H1 (cell line): ENCODE results near the gene TMEM127. TPM values are rescaled to one million over a fixed set of nuclear protein-coding genes. Genes with fewer than 3 reads are reported as not detected.
A peak's percentile ranks its signal among the peaks of the same experiment; 100 is the strongest.

Experiments
- ASH2L ChIP-seq: fragments of 200-600, 300-600 bp; sonication (generic); IDR thresholded peaks from one replicate; pipeline ENCODE4 v1.7.1; 2017; ENCODE audit warnings: low read length
- CBX5 ChIP-seq: fragments of 300-800, 300-1000 bp; sonication (generic); IDR thresholded peaks from 2 replicates; pipeline ENCODE4 v1.7.1; 2016; ENCODE audit warnings: antibody characterized with exemption, low read length, low read depth
- CEBPB ChIP-seq: IDR thresholded peaks from 2 replicates; pipeline ENCODE4 v1.6.1; 2012; ENCODE audit warnings: low read depth, low read length
- CHD2 ChIP-seq: IDR thresholded peaks from 2 replicates; pipeline ENCODE4 v1.6.1; 2012; ENCODE audit warnings: low read length, improper control_type of control experiment
- CTBP2 ChIP-seq: IDR thresholded peaks from 2 replicates; pipeline ENCODE4 v1.7.0; 2011; ENCODE audit warnings: borderline replicate concordance, mild to moderate bottlenecking, moderate library complexity, mixed read lengths, low read length; ENCODE audit not compliant: insufficient read depth, insufficient read length
- EP300 ChIP-seq, 2 experiments: IDR thresholded peaks; 1 replicate in 1 of 2; 2 replicates in 1 of 2; pipeline ENCODE4 v1.6.1; 2011 to 2012; ENCODE audit warnings: low read depth in 2 of 2, low read length in 2 of 2, mild to moderate bottlenecking in 2 of 2, borderline replicate concordance in 1 of 2, inconsistent platforms in 1 of 2, moderate library complexity in 1 of 2
- KDM4A ChIP-seq: IDR thresholded peaks from one replicate; pipeline ENCODE4 v1.7.1; 2012; ENCODE audit warnings: low read depth, mild to moderate bottlenecking, moderate library complexity, low read length, inconsistent platforms; ENCODE audit not compliant: severe bottlenecking
- NANOG ChIP-seq: IDR thresholded peaks from 2 replicates; pipeline ENCODE4 v1.6.1; 2011; ENCODE audit warnings: low read length, low read depth, mild to moderate bottlenecking, inconsistent platforms; ENCODE audit not compliant: insufficient read depth, poor library complexity, severe bottlenecking
- PHF8 ChIP-seq: fragments of 200-600 bp; sonication (generic); conservative IDR thresholded peaks from 2 replicates; pipeline ENCODE4 v1.7.1; 2012; ENCODE audit warnings: low read depth, mild to moderate bottlenecking, inconsistent platforms, low read length, moderate library complexity
- POLR2AphosphoS5 ChIP-seq: IDR thresholded peaks from 2 replicates; pipeline ENCODE4 v1.6.1; 2011; ENCODE audit warnings: low read depth, low read length
- POU5F1 ChIP-seq: IDR thresholded peaks from 2 replicates; pipeline ENCODE4 v1.6.1; 2011; ENCODE audit warnings: low read depth, mild to moderate bottlenecking, low read length, moderate library complexity
- RBBP5 ChIP-seq: IDR thresholded peaks from 2 replicates; pipeline ENCODE4 v1.7.1; 2012; ENCODE audit warnings: low read depth, mild to moderate bottlenecking, inconsistent platforms, low read length, moderate library complexity, borderline replicate concordance
- RFX5 ChIP-seq: IDR thresholded peaks from 2 replicates; pipeline ENCODE4 v1.6.1; 2011; ENCODE audit warnings: low read depth, low read length, improper control_type of control experiment, borderline replicate concordance
- RXRA ChIP-seq: IDR thresholded peaks from 2 replicates; pipeline ENCODE4 v1.6.1; 2011; ENCODE audit warnings: low read depth, mild to moderate bottlenecking, low read length, moderate library complexity; ENCODE audit not compliant: insufficient read depth
- SAP30 ChIP-seq: fragments of 300-600 bp; sonication (generic); IDR thresholded peaks from 2 replicates; pipeline ENCODE4 v1.7.1; 2012; ENCODE audit warnings: low read length, moderate library complexity, mild to moderate bottlenecking, inconsistent platforms; ENCODE audit not compliant: insufficient read depth, insufficient replicate concordance
- SIN3A ChIP-seq, 2 experiments: IDR thresholded peaks in 1 of 2; conservative IDR thresholded peaks in 1 of 2; 2 replicates each; pipeline ENCODE4 v1.6.1; 2011 to 2012; ENCODE audit warnings: low read length in 2 of 2, improper control_type of control experiment in 1 of 2, low read depth in 1 of 2, mild to moderate bottlenecking in 1 of 2
- SIX5 ChIP-seq: IDR thresholded peaks from 2 replicates; pipeline ENCODE4 v1.6.1; 2011; ENCODE audit warnings: mild to moderate bottlenecking, low read depth, low read length
- SUZ12 ChIP-seq: fragments of 200-600 bp; sonication (generic); IDR thresholded peaks from 2 replicates; pipeline ENCODE4 v1.6.1; 2012; ENCODE audit warnings: mild to moderate bottlenecking, inconsistent platforms, low read length, moderate library complexity, mixed read lengths
- TAF1 ChIP-seq: IDR thresholded peaks from 2 replicates; pipeline ENCODE4 v1.6.1; 2011; ENCODE audit warnings: mild to moderate bottlenecking, low read depth, low read length
- TAF7 ChIP-seq: optimal IDR thresholded peaks from 2 replicates; pipeline ENCODE3; 2011; ENCODE audit warnings: low read depth, mild to moderate bottlenecking, inconsistent platforms, low read length, moderate library complexity, borderline replicate concordance
- ZNF274 ChIP-seq: IDR thresholded peaks from 2 replicates; pipeline ENCODE4 v1.7.0; 2012; ENCODE audit warnings: low read length, borderline replicate concordance; ENCODE audit errors: extremely low read depth
- polyA plus RNA-seq, 7 experiments: library from polyadenylated mRNA; depleted of rRNA in 3 of 7; stranded (reverse) in 5 of 7; unstranded in 2 of 7; fragments of >200 nt in 5 of 7; fragments of 200-250 nt in 2 of 7; gene quantifications; 1 replicate in 5 of 7; 2 replicates in 1 of 7; 4 replicates in 1 of 7; pipeline versions ENCODE4 v1.2.1 to v1.2.3, GENCODE V29; 2011 to 2013; ENCODE audit warnings: missing spikeins in 2 of 7, mixed read lengths in 2 of 7
- total RNA-seq: library from RNA; stranded (reverse); fragmentation: NEBNext Ultra II Directional; extraction: Animal tissue kit (Norgen Biotek cat#: 25700); gene quantifications from 2 replicates; pipeline ENCODE4 v1.2.1, GENCODE V29; 2021
- TF ChIP-seq, protein P1 (sequence below): IDR thresholded peaks from 2 replicates; pipeline ENCODE4 v1.6.1; 2012; ENCODE audit warnings: inconsistent platforms

Gene TMEM127
- total and polyA plus RNA-seq, 2 of the 8 experiments (the other 6 are each of a cell fraction or from before 2014, with no cell fraction given), result 25.0 to 41.0 TPM

DNA sequence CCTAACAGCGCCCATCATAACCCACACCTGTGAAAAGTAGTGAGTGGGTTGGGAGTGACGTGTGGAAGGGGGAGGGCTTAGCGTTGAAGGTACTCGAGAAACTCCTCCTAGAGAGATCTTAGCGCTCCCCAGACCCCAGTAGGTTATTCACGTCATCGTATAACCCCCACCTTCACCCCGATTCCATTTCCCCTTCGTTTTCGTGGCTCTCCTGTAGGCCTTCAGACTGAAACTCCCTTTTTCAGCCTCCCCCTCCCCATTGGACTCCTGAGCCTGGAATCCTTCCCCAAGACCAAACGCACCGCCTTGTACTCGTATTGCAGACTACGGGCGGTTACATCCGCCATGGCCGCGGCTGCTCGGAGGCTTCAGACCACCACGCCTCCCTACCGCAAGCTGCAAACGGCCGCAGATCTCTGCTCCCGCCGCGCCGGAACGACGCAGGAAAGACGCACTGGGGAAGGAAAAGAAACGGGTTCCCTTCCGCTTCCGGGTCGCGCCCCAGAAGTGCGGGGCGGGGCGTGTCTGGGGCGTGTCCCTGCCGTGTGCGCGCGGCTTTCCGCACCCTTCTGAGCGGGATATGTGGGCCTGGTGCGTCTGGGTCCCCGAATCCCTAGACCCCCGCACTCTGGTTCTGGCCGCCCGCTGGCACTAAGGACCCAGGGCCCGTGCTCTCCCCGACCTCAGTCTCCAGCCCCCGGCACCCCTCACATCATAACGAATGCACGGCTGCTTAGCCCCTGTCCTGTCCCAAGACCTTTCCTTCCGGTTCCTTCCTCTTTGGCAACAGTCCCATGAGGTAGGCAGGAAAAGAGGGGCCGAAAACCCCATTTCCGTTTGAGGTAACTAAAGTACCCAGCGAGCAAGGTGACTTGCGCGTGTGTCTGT is 39.5 kb upstream of the TMEM127 start, which contains the start of gene SNRNP200 (continued):
- TF ChIP-seq EP300 (IDR thresholded peaks at IDR 0.05; ENCODE audit: borderline replicate concordance in 1 of 2, low read depth in 2 of 2, low read length in 2 of 2) (0 out of 3 replicates have a peak, but pooled peaks of 1 of the 2 experiments have one; percentile 4), RXRA (no peak), PHF8 (peak; percentile 92), RFX5 (no peak), SUZ12 (no peak), CTBP2 (no peak), SIN3A (conservative IDR thresholded peaks at IDR 0.05 in 1 of 2, IDR thresholded peaks at IDR 0.05 in 1 of 2; ENCODE audit: low read depth in 1 of 2, low read length in 2 of 2) (peak; percentile 52 to 96; a peak in 2 of 4 replicates), TAF1 (peak; percentile 77), SIX5 (no peak), POU5F1 (no peak), CHD2 (0 out of 2 replicates have a peak, but pooled peaks have one; percentile 30), RBBP5 (no peak; the same call in 1 of the 2 replicates), CBX5 (no peak), TAF7 (peak; percentile 66), CEBPB (no peak), SAP30 (no peak), KDM4A (peak; percentile 86), ASH2L (peak; percentile 92), NANOG (no peak), ZNF274 (no peak), POLR2AphosphoS5 (peak; percentile 78)
- TF ChIP-seq, protein P1, sequence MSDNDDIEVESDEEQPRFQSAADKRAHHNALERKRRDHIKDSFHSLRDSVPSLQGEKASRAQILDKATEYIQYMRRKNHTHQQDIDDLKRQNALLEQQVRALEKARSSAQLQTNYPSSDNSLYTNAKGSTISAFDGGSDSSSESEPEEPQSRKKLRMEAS, result peak; percentile 67; the same call in 1 of the 2 replicates
